H9 (cell line): ENCODE measurements around the gene BRCA1. TPM values are rescaled to one million over a fixed set of nuclear protein-coding genes. Genes with fewer than 3 reads are reported as not detected.

Experiments
- DNase-seq: peaks from one replicate; pipeline ENCODE4 v3.0.0-alpha.2; 2017
- H2AFZ ChIP-seq: one replicate; pipeline ENCODE4 v1.6.1; 2013; ENCODE audit warnings: mild to moderate bottlenecking, low read length, control low read depth, moderate library complexity
- H2AK5ac ChIP-seq: 2 replicates; pipeline ENCODE4 v1.6.1; 2013; ENCODE audit warnings: low read length, control low read depth, mixed read lengths; ENCODE audit not compliant: insufficient read length
- H2BK120ac ChIP-seq: one replicate; pipeline ENCODE4 v1.6.1; 2013; ENCODE audit warnings: low read depth, mild to moderate bottlenecking, low read length, control low read depth, inconsistent platforms; ENCODE audit not compliant: poor library complexity, severe bottlenecking
- H2BK12ac ChIP-seq: 2 replicates; pipeline ENCODE4 v1.6.1; 2013; ENCODE audit warnings: low read length, control low read depth, mixed read lengths, low read depth; ENCODE audit not compliant: insufficient read length
- H2BK15ac ChIP-seq: 2 replicates; pipeline ENCODE4 v1.6.1; 2013; ENCODE audit warnings: low read depth, low read length, control low read depth
- H2BK20ac ChIP-seq: one replicate; pipeline ENCODE4 v1.6.1; 2013; ENCODE audit warnings: low read depth, mild to moderate bottlenecking, low read length, control low read depth, inconsistent platforms; ENCODE audit not compliant: poor library complexity, severe bottlenecking
- H2BK5ac ChIP-seq: 2 replicates; pipeline ENCODE4 v1.6.1; 2013; ENCODE audit warnings: low read length, control low read depth, mixed read lengths; ENCODE audit not compliant: insufficient read length
- H3K14ac ChIP-seq: 2 replicates; pipeline ENCODE4 v1.6.1; 2013; ENCODE audit warnings: low read length, control low read depth; ENCODE audit not compliant: insufficient read depth
- H3K18ac ChIP-seq: 2 replicates; pipeline ENCODE4 v1.6.1; 2013; ENCODE audit warnings: low read depth, mild to moderate bottlenecking, mixed read lengths, low read length, control low read depth; ENCODE audit not compliant: insufficient read length
- H3K23ac ChIP-seq: 2 replicates; pipeline ENCODE4 v1.6.1; 2013; ENCODE audit warnings: low read length, control low read depth, mixed read lengths, low read depth; ENCODE audit not compliant: insufficient read length
- H3K23me2 ChIP-seq: 2 replicates; pipeline ENCODE4 v1.6.1; 2013; ENCODE audit warnings: low read depth, mild to moderate bottlenecking, mixed read lengths, low read length, control low read depth; ENCODE audit not compliant: insufficient read length, poor library complexity, severe bottlenecking
- H3K27ac ChIP-seq: 2 replicates; pipeline ENCODE4 v1.5.1; 2013; ENCODE audit warnings: low read length, control low read depth, mixed read lengths, low read depth; ENCODE audit not compliant: insufficient read length
- H3K27me3 ChIP-seq: 2 replicates; pipeline ENCODE4 v1.6.1; 2013; ENCODE audit warnings: low read length, control low read depth, inconsistent platforms; ENCODE audit not compliant: insufficient read depth
- H3K4ac ChIP-seq: 2 replicates; pipeline ENCODE4 v1.6.1; 2013; ENCODE audit warnings: low read depth, mild to moderate bottlenecking, control low read depth, inconsistent platforms, low read length, moderate library complexity
- H3K4me1 ChIP-seq: 2 replicates; pipeline ENCODE4 v1.6.1; 2013; ENCODE audit warnings: low read length, control low read depth, inconsistent platforms; ENCODE audit not compliant: insufficient read depth
- H3K4me2 ChIP-seq: 2 replicates; pipeline ENCODE4 v1.6.1; 2013; ENCODE audit warnings: low read length, control low read depth, mixed read lengths; ENCODE audit not compliant: insufficient read length, insufficient read depth
- H3K56ac ChIP-seq: 2 replicates; pipeline ENCODE4 v1.6.1; 2013; ENCODE audit warnings: low read depth, mild to moderate bottlenecking, mixed read lengths, low read length, control low read depth; ENCODE audit not compliant: insufficient read length
- H3K79me1 ChIP-seq: 2 replicates; pipeline ENCODE4 v1.6.1; 2013; ENCODE audit warnings: low read depth, mild to moderate bottlenecking, moderate library complexity, low read length, control low read depth, inconsistent platforms; ENCODE audit not compliant: insufficient read depth, poor library complexity, severe bottlenecking
- H3K79me2 ChIP-seq: 2 replicates; pipeline ENCODE4 v1.6.1; 2013; ENCODE audit warnings: low read length, control low read depth, inconsistent platforms; ENCODE audit not compliant: insufficient read depth
- H3K9ac ChIP-seq: 2 replicates; pipeline ENCODE4 v1.6.1; 2013; ENCODE audit warnings: low read length, control low read depth, mixed read lengths; ENCODE audit not compliant: insufficient read length; ENCODE audit errors: extremely low read depth
- H3K9me3 ChIP-seq: one replicate; pipeline ENCODE4 v1.6.1; 2013; ENCODE audit warnings: low read depth, low read length, inconsistent platforms; ENCODE audit not compliant: control insufficient read depth
- H3T11ph ChIP-seq: one replicate; pipeline ENCODE4 v1.6.1; 2013; ENCODE audit warnings: mild to moderate bottlenecking, low read length, control low read depth, inconsistent platforms
- H4K20me1 ChIP-seq: one replicate; pipeline ENCODE4 v1.6.1; 2013; ENCODE audit not compliant: control insufficient read depth, insufficient read length, insufficient read depth
- H4K5ac ChIP-seq: 2 replicates; pipeline ENCODE4 v1.6.1; 2013; ENCODE audit warnings: low read depth, mild to moderate bottlenecking, mixed read lengths, low read length, control low read depth; ENCODE audit not compliant: insufficient read length
- H4K8ac ChIP-seq: replicated peaks from 2 replicates; pipeline ENCODE4 v1.6.1; 2013; ENCODE audit warnings: low read length, control low read depth, mixed read lengths, low read depth; ENCODE audit not compliant: insufficient read length
- H4K91ac ChIP-seq: 2 replicates; pipeline ENCODE4 v1.6.1; 2013; ENCODE audit warnings: low read depth, mild to moderate bottlenecking, moderate library complexity, mixed read lengths, low read length, control low read depth; ENCODE audit not compliant: insufficient read length
- H3K27ac Mint-ChIP-seq, 3 experiments: 2 replicates in 2 of 3; 3 replicates in 1 of 3; pipeline ENCODE4 v1.8.0; 2020 to 2021; ENCODE audit warnings: mixed read lengths in 3 of 3, mild to moderate bottlenecking in 1 of 3, moderate library complexity in 1 of 3
- H3K27me3 Mint-ChIP-seq: 2 replicates; pipeline ENCODE4 v1.8.0; 2021; ENCODE audit warnings: low read depth, mild to moderate bottlenecking, moderate library complexity, mixed read lengths
- H3K36me3 Mint-ChIP-seq, 3 experiments: 2 replicates in 2 of 3; 3 replicates in 1 of 3; pipeline ENCODE4 v1.8.0; 2020 to 2021; ENCODE audit warnings: low read depth in 3 of 3, mixed read lengths in 3 of 3; ENCODE audit not compliant: insufficient read depth in 1 of 3
- H3K4me1 Mint-ChIP-seq, 2 experiments: 2 replicates each; pipeline ENCODE4 v1.8.0; 2020; ENCODE audit warnings: mixed read lengths in 2 of 2
- H3K4me3 Mint-ChIP-seq, 2 experiments: 2 replicates in 1 of 2; 3 replicates in 1 of 2; pipeline ENCODE4 v1.8.0; 2020 to 2021; ENCODE audit warnings: mild to moderate bottlenecking in 2 of 2, mixed read lengths in 2 of 2, moderate library complexity in 1 of 2
- H3K9me3 Mint-ChIP-seq, 2 experiments: 2 replicates in 1 of 2; 3 replicates in 1 of 2; pipeline ENCODE4 v1.8.0; 2020; ENCODE audit warnings: mild to moderate bottlenecking in 2 of 2, mixed read lengths in 2 of 2, moderate library complexity in 1 of 2
- CTCF ChIP-seq: fragments of 200-600 bp; sonication (generic); conservative IDR thresholded peaks from 3 replicates; pipeline ENCODE4 v1.8.0; 2021; ENCODE audit warnings: antibody characterized with exemption, mild to moderate bottlenecking
- WGBS: extraction: QIAGEN DNeasy Blood & Tissue Kit; methylation state at CpG from one replicate; pipeline ENCODE4 v1.1.7; 2013; ENCODE audit warnings: missing lambda C conversion rate, low lambda C conversion rate, mixed read lengths; ENCODE audit not compliant: insufficient read length; ENCODE audit errors: extremely low coverage; 5-methylcytosine and 5-hydroxymethylcytosine counted together
- total RNA-seq: library from RNA; stranded (reverse); gene quantifications from 2 replicates; pipeline ENCODE4 v1.2.1, GENCODE V29; 2021

Gene BRCA1
- total RNA-seq, 1 experiment from 2014 or later: 32.3 TPM

- Histone ChIP-seq H2AK5ac (no peak overlapping the region), H2BK15ac (no peak overlapping the region), H3K4ac (no peak overlapping the region), H3K14ac (no peak overlapping the region), H3K18ac (no peak overlapping the region), H3K56ac (no peak overlapping the region), H3T11ph (no peak overlapping the region), H3K27ac (no peak overlapping the region), H2BK12ac (no peak overlapping the region), H2AFZ (no peak overlapping the region), H2BK5ac (no peak overlapping the region), H3K4me2 (no peak overlapping the region), H4K20me1 (no peaks in the 10 kb centered on the region), H3K27me3 (no peaks in the 10 kb centered on the region), H3K23ac (no peak overlapping the region), H4K91ac (no peak overlapping the region), H2BK120ac (no peak overlapping the region), H4K8ac (no peak overlapping the region), H3K79me2 (no peaks in the 10 kb centered on the region; the same call in 1 of the 2 replicates), H3K9me3 (no peaks in the 10 kb centered on the region), H3K9ac (no peak overlapping the region), H3K23me2 (peaks cover 5% of the 10 kb centered on the region), H2BK20ac (no peak overlapping the region), H4K5ac (no peak overlapping the region), H3K79me1 (no peaks in the 10 kb centered on the region), H3K4me1 (peaks cover 3% of the 10 kb centered on the region)
- no peaks in the 10 kb centered on the region for H3K9me3 Mint-ChIP-seq
- H3K4me1 Mint-ChIP-seq: peaks cover 30 to 61% of the 10 kb centered on the region in 2 experiments
- H3K27ac Mint-ChIP-seq: peak overlapping the region in 2 of 3 experiments; percentile 23 to 68; a peak in 3 of 7 replicates
- H3K36me3 Mint-ChIP-seq: peaks cover 11 to 47% (median 45%) of the 10 kb centered on the region in 3 experiments; a peak in 6 of 7 replicates
- no CpG with 5 or more reads among the region's 19 CpGs for WGBS
- H3K27me3 Mint-ChIP-seq: no peaks in the 10 kb centered on the region
- TF ChIP-seq CTCF: no peak
- peak; percentile 60 for DNase-seq
- no peak overlapping the region for H3K4me3 Mint-ChIP-seq
These were observed 106.9 kb downstream of the BRCA1 start for GRCh38 chr17:43018008-43018853.
